Omental fat pad (tissue), 4 donors: ENCODE results near the gene SETD1A. TPM values are rescaled to one million over a fixed set of nuclear protein-coding genes. Genes with fewer than 3 reads are reported as not detected.

Experiments
- ATAC-seq: fragments of 150-250 bp; one replicate; pipeline ENCODE4 v1.9.1; 2016; ENCODE audit warnings: mild to moderate bottlenecking, moderate library complexity; ENCODE audit not compliant: low FRiP score
- DNase-seq: peaks from one replicate; pipeline ENCODE4 v3.0.0-alpha.2; 2019; ENCODE audit warnings: low spot score
- CTCF ChIP-seq, 3 donors: fragments of 450-650 bp; IDR thresholded peaks; one replicate each; pipeline ENCODE4 v1.5.1; 2016 to 2017; ENCODE audit warnings: antibody characterized with exemption in 3 of 3, mild to moderate bottlenecking in 3 of 3, moderate library complexity in 2 of 3
- total RNA-seq, 4 donors: library from RNA; depleted of rRNA; stranded (reverse); fragments of >200 nt; gene quantifications; one replicate each; pipeline ENCODE4 v1.1.0, GENCODE V29; 2016

The SETD1A gene
- total RNA-seq, 4 donors from 2014 or later = 5.3 to 13.6 (median 9.2) TPM

- no peak for TF ChIP-seq CTCF (IDR thresholded peaks at IDR 0.05)
- DNase-seq (no peak), ATAC-seq (no peak)
Measured at GRCh38 chr16:31004658-31005057, 47.1 kb downstream of the SETD1A start.

- DNase-seq (no peak), ATAC-seq (no peak)
- TF ChIP-seq CTCF (IDR thresholded peaks at IDR 0.05) = no peak
Measured at GRCh38 chr16:31005350-31006085, 48.0 kb downstream of the SETD1A start.

GRCh38 chr16:31006086-31006385 is 48.5 kb downstream of the SETD1A start:
- DNase-seq = no peak
- TF ChIP-seq CTCF (IDR thresholded peaks at IDR 0.05) = no peak
- ATAC-seq = no peak

DNA sequence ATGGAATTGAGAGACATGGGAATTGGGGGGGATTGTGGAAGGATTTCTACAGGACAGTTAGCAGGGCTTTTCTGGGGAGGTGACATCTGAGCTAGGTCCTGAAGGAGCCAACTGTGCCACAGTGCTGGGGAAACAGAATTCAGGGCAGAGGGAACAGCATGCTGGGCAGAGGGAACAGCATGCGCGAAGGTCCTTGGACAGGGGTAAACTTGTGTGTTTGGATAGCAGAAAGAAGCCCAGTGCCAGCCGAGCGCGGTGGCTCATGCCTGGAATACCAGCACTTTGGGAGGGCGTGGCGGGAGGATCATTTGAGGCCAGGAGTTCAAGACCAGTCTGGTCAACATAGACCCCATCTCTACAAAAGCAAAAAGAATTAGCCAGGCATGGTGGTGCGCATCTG is 49.0 kb downstream of the SETD1A start:
- no peak for ATAC-seq
- no peak for DNase-seq
- TF ChIP-seq CTCF (IDR thresholded peaks at IDR 0.05) = no peak

GRCh38 chr16:31007684-31008083 is 50.1 kb downstream of the SETD1A start:
- DNase-seq (no peak), ATAC-seq (no peak)
- TF ChIP-seq CTCF (IDR thresholded peaks at IDR 0.05) = no peak

GRCh38 chr16:31008149-31008548 is 50.6 kb downstream of the SETD1A start:
- ATAC-seq (no peak), DNase-seq (no peak)
- TF ChIP-seq CTCF (IDR thresholded peaks at IDR 0.05) = no peak

- no peak for DNase-seq
- no peak for ATAC-seq
- TF ChIP-seq CTCF (IDR thresholded peaks at IDR 0.05) = no peak
Measured at GRCh38 chr16:31008551-31008950, 51.0 kb downstream of the SETD1A start.
